ENCODE results near the gene DET1. TPM values are rescaled to one million over a fixed set of nuclear protein-coding genes. Genes with fewer than 3 reads are reported as not detected.

Gene DET1
- total and polyA plus RNA-seq, 2 donors (not counting 1 experiment from before 2014, with no cell fraction given) = 6.7 to 10.1 TPM

DNA sequence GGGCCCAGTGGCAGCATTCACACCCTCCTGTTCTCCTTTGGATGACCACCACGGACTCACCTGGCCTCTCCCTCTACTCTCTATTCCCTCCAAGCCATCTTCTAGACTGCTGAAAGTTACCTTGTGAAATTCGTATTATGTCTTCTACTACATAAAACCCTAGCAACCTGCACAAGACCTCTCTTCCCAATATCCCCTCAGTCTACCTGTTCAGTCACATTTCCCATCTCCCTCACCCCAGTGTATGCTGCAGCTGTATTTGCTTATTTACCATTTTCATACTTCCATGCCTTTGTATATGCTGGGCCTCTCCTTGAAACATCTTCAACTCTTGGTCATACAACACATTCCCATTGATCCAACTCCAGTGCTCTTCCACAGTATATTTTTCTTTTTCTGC lies 35.3 kb downstream of the DET1 start:
- H3K4me3 ChIP-seq (ENCODE audit: control extremely low read depth in 1 of 5, extremely low read depth in 1 of 5, insufficient read depth in 1 of 5, low read depth in 2 of 5, low read length in 4 of 5) = no peak overlapping the region
- peaks cover 17 to 42% of the 10 kb centered on the region in 2 experiments for H3K36me3 ChIP-seq (replicated peaks in 1 of 2; ENCODE audit: control extremely low read depth in 1 of 2, control insufficient read depth in 1 of 2, extremely low read depth in 1 of 2, insufficient read depth in 2 of 2, low read length in 1 of 2)
- no peak overlapping the region for H2AFZ ChIP-seq (ENCODE audit: insufficient read depth, low read depth, low read length, poor library complexity, severe bottlenecking)
- Mint-ChIP-seq H3K4me1 (no peaks in the 10 kb centered on the region), H3K9me3 (ENCODE audit: insufficient read depth) (no peaks in the 10 kb centered on the region), H3K4me3 (no peak overlapping the region), H3K27me3 (no peaks in the 10 kb centered on the region), H3K27ac (no peak overlapping the region)
- H3K4me1 ChIP-seq (ENCODE audit: control insufficient read depth in 2 of 2, insufficient read depth in 2 of 2, low read length in 2 of 2) = no peaks in the 10 kb centered on the region
- 92% methylated on average over 2 of the region's 2 CpGs for WGBS (ENCODE audit: insufficient coverage)
- no peaks in the 10 kb centered on the region for H3K27me3 ChIP-seq (replicated peaks in 1 of 4; ENCODE audit: control extremely low read depth in 1 of 4, control insufficient read depth in 3 of 4, insufficient read depth in 4 of 4, low read length in 3 of 4)
- TF ChIP-seq, protein P1, sequence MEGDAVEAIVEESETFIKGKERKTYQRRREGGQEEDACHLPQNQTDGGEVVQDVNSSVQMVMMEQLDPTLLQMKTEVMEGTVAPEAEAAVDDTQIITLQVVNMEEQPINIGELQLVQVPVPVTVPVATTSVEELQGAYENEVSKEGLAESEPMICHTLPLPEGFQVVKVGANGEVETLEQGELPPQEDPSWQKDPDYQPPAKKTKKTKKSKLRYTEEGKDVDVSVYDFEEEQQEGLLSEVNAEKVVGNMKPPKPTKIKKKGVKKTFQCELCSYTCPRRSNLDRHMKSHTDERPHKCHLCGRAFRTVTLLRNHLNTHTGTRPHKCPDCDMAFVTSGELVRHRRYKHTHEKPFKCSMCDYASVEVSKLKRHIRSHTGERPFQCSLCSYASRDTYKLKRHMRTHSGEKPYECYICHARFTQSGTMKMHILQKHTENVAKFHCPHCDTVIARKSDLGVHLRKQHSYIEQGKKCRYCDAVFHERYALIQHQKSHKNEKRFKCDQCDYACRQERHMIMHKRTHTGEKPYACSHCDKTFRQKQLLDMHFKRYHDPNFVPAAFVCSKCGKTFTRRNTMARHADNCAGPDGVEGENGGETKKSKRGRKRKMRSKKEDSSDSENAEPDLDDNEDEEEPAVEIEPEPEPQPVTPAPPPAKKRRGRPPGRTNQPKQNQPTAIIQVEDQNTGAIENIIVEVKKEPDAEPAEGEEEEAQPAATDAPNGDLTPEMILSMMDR (IDR thresholded peaks at IDR 0.05) = no peak
- TF ChIP-seq EZH2 (IDR thresholded peaks at IDR 0.05; ENCODE audit: borderline replicate concordance, insufficient read depth, low read depth, low read length, poor library complexity, severe bottlenecking) = no peak
- POLR2A ChIA-PET = no interaction called here
- H3K79me2 ChIP-seq (ENCODE audit: control insufficient read depth, insufficient read depth, low read length) = no peaks in the 10 kb centered on the region
- CTCF ChIA-PET = no interaction called here
- intact Hi-C loops (cut with micrococcal nuclease) = no loop called here
- H3K27ac ChIP-seq (ENCODE audit: low read length in 2 of 2) = no peak overlapping the region
- no peaks in the 10 kb centered on the region for H4K20me1 ChIP-seq (ENCODE audit: control insufficient read depth, insufficient read depth, low read length, poor library complexity, severe bottlenecking)
- no peak for DNase-seq
- H3K4me2 ChIP-seq (replicated peaks; ENCODE audit: low read depth, low read length, poor library complexity, severe bottlenecking) = no peak overlapping the region
- no peak overlapping the region for H3K9ac ChIP-seq (ENCODE audit: low read length)
- H3K9me3 ChIP-seq (ENCODE audit: control extremely low read depth in 1 of 3, control insufficient read depth in 2 of 3, insufficient read depth in 1 of 3, low read length in 2 of 3) = no peaks in the 10 kb centered on the region
- no peak for ATAC-seq (ENCODE audit: low read depth)

DNA sequence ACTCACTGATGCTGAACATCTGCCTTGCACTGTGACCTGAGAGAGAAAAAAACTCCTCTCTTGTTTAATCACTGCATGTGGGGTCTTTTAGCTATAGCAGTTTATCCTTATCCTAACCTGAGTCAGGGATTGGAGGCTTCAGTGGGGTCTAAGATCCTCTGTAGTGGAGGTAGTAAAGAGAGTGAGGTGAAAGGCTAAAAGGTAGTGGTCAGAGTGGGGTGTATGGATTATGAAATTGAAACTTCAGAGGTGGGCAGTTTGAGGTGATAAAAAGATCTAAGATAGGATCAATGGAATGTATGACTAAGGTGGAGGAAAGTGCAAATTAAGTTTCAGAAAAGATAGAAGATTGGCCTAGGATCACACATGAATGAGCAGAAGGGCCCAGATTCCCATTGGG lies 36.5 kb downstream of the DET1 start:
- H3K4me2 ChIP-seq (replicated peaks; ENCODE audit: low read depth, low read length, poor library complexity, severe bottlenecking) = no peak overlapping the region
- no peaks in the 10 kb centered on the region for H3K9me3 Mint-ChIP-seq (ENCODE audit: insufficient read depth)
- no peaks in the 10 kb centered on the region for H3K79me2 ChIP-seq (ENCODE audit: control insufficient read depth, insufficient read depth, low read length)
- H3K4me1 Mint-ChIP-seq = no peaks in the 10 kb centered on the region
- no peaks in the 10 kb centered on the region for H3K4me1 ChIP-seq (ENCODE audit: control insufficient read depth in 2 of 2, insufficient read depth in 2 of 2, low read length in 2 of 2)
- DNase-seq (no peak), ATAC-seq (ENCODE audit: low read depth) (no peak)
- TF ChIP-seq EZH2 (IDR thresholded peaks at IDR 0.05; ENCODE audit: borderline replicate concordance, insufficient read depth, low read depth, low read length, poor library complexity, severe bottlenecking) = no peak
- TF ChIP-seq, protein P1 (IDR thresholded peaks at IDR 0.05) = no peak
- H3K4me3 Mint-ChIP-seq = no peak overlapping the region
- H4K20me1 ChIP-seq (ENCODE audit: control insufficient read depth, insufficient read depth, low read length, poor library complexity, severe bottlenecking) = no peaks in the 10 kb centered on the region
- no peaks in the 10 kb centered on the region for H3K27me3 Mint-ChIP-seq
- no peak overlapping the region for H3K27ac Mint-ChIP-seq
- no peak overlapping the region for H3K27ac ChIP-seq (ENCODE audit: low read length in 2 of 2)
- CTCF ChIA-PET = no interaction called here
- POLR2A ChIA-PET = no interaction called here
- no peaks in the 10 kb centered on the region for H3K27me3 ChIP-seq (replicated peaks in 1 of 4; ENCODE audit: control extremely low read depth in 1 of 4, control insufficient read depth in 3 of 4, insufficient read depth in 4 of 4, low read length in 3 of 4)
- no peak overlapping the region for H2AFZ ChIP-seq (ENCODE audit: insufficient read depth, low read depth, low read length, poor library complexity, severe bottlenecking)
- intact Hi-C loops (cut with micrococcal nuclease) = no loop called here
- H3K9ac ChIP-seq (ENCODE audit: low read length) = no peak overlapping the region
- no peaks in the 10 kb centered on the region for H3K9me3 ChIP-seq (ENCODE audit: control extremely low read depth in 1 of 3, control insufficient read depth in 2 of 3, insufficient read depth in 1 of 3, low read length in 2 of 3)
- no peak overlapping the region for H3K4me3 ChIP-seq (ENCODE audit: control extremely low read depth in 1 of 5, extremely low read depth in 1 of 5, insufficient read depth in 1 of 5, low read depth in 2 of 5, low read length in 4 of 5)
- peaks cover 15 to 46% of the 10 kb centered on the region in 2 experiments for H3K36me3 ChIP-seq (replicated peaks in 1 of 2; ENCODE audit: control extremely low read depth in 1 of 2, control insufficient read depth in 1 of 2, extremely low read depth in 1 of 2, insufficient read depth in 2 of 2, low read length in 1 of 2)
